Gastrocnemius medialis (tissue), 4 donors: ENCODE data around the gene PHACTR1.

Source experiments
- CTCF ChIP-seq, 5 experiments: fragments of 450-650 bp in 3 of 5; fragments of 200-600 bp in 2 of 5; sonication (generic) in 2 of 5; IDR thresholded peaks in 4 of 5; conservative IDR thresholded peaks in 1 of 5; 1 replicate in 4 of 5; 2 replicates in 1 of 5; pipeline ENCODE4 v1.5.1; 2016 to 2019; ENCODE audit warnings: antibody characterized with exemption in 5 of 5, mild to moderate bottlenecking in 3 of 5, moderate library complexity in 3 of 5
- POLR2A ChIP-seq, 2 donors: fragments of 450-650 bp; IDR thresholded peaks; one replicate each; pipeline ENCODE4 v1.6.1; 2017; ENCODE audit warnings: antibody characterized with exemption in 2 of 2, mild to moderate bottlenecking in 2 of 2, moderate library complexity in 2 of 2

GRCh38 chr6:13302291-13302690, 585.7 kb downstream of the PHACTR1 start:
- TF ChIP-seq CTCF (IDR thresholded peaks at IDR 0.05 in 4 of 5, conservative IDR thresholded peaks at IDR 0.05 in 1 of 5) (no peak), POLR2A (IDR thresholded peaks at IDR 0.05) (no peak)
